ENCODE results near the gene MEGF6. TPM values are rescaled to one million over a fixed set of nuclear protein-coding genes. Genes with fewer than 3 reads are reported as not detected.
A peak's percentile ranks its signal among the peaks of the same experiment; 100 is the strongest.

Gene MEGF6
- total RNA-seq, 1 experiment from 2014 or later, result 65.3 TPM

GRCh38 chr1:3555131-3555920 lies 56.0 kb downstream of the MEGF6 start:
- H3K27ac ChIP-seq, result no peak overlapping the region
- no peaks in the 10 kb centered on the region for H3K27me3 ChIP-seq (ENCODE audit: insufficient read depth, low read depth)
- H3K4me1 ChIP-seq (replicated peaks; ENCODE audit: insufficient read depth), result peaks cover 37% of the 10 kb centered on the region
- DNase-seq, result peak; percentile 62 to 85
- no peaks in the 10 kb centered on the region for H4K20me1 ChIP-seq (ENCODE audit: insufficient read depth)
- no peak overlapping the region for H2AFZ ChIP-seq
- peak overlapping the region; percentile 61 for H3K4me2 ChIP-seq
- no peaks in the 10 kb centered on the region for H3K9me2 ChIP-seq (ENCODE audit: insufficient read depth)
- TF ChIP-seq EZH2 (IDR thresholded peaks at IDR 0.05; ENCODE audit: low read depth), result no peak
- TF ChIP-seq, protein P1, sequence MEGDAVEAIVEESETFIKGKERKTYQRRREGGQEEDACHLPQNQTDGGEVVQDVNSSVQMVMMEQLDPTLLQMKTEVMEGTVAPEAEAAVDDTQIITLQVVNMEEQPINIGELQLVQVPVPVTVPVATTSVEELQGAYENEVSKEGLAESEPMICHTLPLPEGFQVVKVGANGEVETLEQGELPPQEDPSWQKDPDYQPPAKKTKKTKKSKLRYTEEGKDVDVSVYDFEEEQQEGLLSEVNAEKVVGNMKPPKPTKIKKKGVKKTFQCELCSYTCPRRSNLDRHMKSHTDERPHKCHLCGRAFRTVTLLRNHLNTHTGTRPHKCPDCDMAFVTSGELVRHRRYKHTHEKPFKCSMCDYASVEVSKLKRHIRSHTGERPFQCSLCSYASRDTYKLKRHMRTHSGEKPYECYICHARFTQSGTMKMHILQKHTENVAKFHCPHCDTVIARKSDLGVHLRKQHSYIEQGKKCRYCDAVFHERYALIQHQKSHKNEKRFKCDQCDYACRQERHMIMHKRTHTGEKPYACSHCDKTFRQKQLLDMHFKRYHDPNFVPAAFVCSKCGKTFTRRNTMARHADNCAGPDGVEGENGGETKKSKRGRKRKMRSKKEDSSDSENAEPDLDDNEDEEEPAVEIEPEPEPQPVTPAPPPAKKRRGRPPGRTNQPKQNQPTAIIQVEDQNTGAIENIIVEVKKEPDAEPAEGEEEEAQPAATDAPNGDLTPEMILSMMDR (conservative IDR thresholded peaks at IDR 0.05), result no peak
- no peaks in the 10 kb centered on the region for H3K36me3 ChIP-seq (ENCODE audit: low read depth)
- ChIA-PET CTCF (interaction anchor here (0.8 to 0.9 kb wide), 2 partner anchors 13 to 102 kb away, joined by 3 to 5 read pairs; no protein-coding TSS in a partner anchor), POLR2A (ENCODE audit: unreplicated experiment) (interaction anchor here (0.5 to 0.9 kb wide), 3 partner anchors 12 to 1233 kb away, joined by 3 to 7 read pairs (median 4); no protein-coding TSS in a partner anchor)
- intact Hi-C loops (cut with micrococcal nuclease; ENCODE audit: unreplicated experiment), result loop anchor here (1.0 kb wide), 1 partner anchor 13 kb away; no protein-coding TSS in a partner anchor
- H3K79me2 ChIP-seq (ENCODE audit: low read depth), result no peaks in the 10 kb centered on the region
- H3F3A ChIP-seq (ENCODE audit: insufficient read depth, low read depth), result peaks cover 22% of the 10 kb centered on the region; the same call in 1 of the 2 replicates
- BruUV-seq (replicated peaks), result no TSS peak
- no peaks in the 10 kb centered on the region for H3K9me3 ChIP-seq (ENCODE audit: insufficient read depth, low read depth)
- no peak overlapping the region for H3K4me3 ChIP-seq

GRCh38 chr1:3553940-3554223 lies 57.4 kb downstream of the MEGF6 start:
- H3K4me2 ChIP-seq, result no peak overlapping the region
- no peaks in the 10 kb centered on the region for H4K20me1 ChIP-seq (ENCODE audit: insufficient read depth)
- H3K27me3 ChIP-seq (ENCODE audit: insufficient read depth, low read depth), result no peaks in the 10 kb centered on the region
- TF ChIP-seq, protein P1 (conservative IDR thresholded peaks at IDR 0.05), result no peak
- no peak for TF ChIP-seq EZH2 (IDR thresholded peaks at IDR 0.05; ENCODE audit: low read depth)
- CTCF ChIA-PET, result interaction anchor here (1.0 kb wide), 1 partner anchor 101 kb away, joined by 3 read pairs; no protein-coding TSS in a partner anchor
- intact Hi-C loops (cut with micrococcal nuclease; ENCODE audit: unreplicated experiment), result no loop called here
- no peaks in the 10 kb centered on the region for H3K36me3 ChIP-seq (ENCODE audit: low read depth)
- no peaks in the 10 kb centered on the region for H3K9me3 ChIP-seq (ENCODE audit: insufficient read depth, low read depth)
- H3K4me1 ChIP-seq (replicated peaks; ENCODE audit: insufficient read depth), result peaks cover 37% of the 10 kb centered on the region
- H2AFZ ChIP-seq, result no peak overlapping the region
- no peaks in the 10 kb centered on the region for H3K9me2 ChIP-seq (ENCODE audit: insufficient read depth)
- H3K79me2 ChIP-seq (ENCODE audit: low read depth), result no peaks in the 10 kb centered on the region
- no TSS peak for BruUV-seq (replicated peaks)
- H3K4me3 ChIP-seq, result no peak overlapping the region
- H3F3A ChIP-seq (ENCODE audit: insufficient read depth, low read depth), result peaks cover 20% of the 10 kb centered on the region; the same call in 1 of the 2 replicates
- H3K27ac ChIP-seq, result no peak overlapping the region
- no peak for DNase-seq
- POLR2A ChIA-PET (ENCODE audit: unreplicated experiment), result interaction anchor here (0.6 kb wide), 1 partner anchor 10 kb away, joined by 3 read pairs; no protein-coding TSS in a partner anchor

DNA sequence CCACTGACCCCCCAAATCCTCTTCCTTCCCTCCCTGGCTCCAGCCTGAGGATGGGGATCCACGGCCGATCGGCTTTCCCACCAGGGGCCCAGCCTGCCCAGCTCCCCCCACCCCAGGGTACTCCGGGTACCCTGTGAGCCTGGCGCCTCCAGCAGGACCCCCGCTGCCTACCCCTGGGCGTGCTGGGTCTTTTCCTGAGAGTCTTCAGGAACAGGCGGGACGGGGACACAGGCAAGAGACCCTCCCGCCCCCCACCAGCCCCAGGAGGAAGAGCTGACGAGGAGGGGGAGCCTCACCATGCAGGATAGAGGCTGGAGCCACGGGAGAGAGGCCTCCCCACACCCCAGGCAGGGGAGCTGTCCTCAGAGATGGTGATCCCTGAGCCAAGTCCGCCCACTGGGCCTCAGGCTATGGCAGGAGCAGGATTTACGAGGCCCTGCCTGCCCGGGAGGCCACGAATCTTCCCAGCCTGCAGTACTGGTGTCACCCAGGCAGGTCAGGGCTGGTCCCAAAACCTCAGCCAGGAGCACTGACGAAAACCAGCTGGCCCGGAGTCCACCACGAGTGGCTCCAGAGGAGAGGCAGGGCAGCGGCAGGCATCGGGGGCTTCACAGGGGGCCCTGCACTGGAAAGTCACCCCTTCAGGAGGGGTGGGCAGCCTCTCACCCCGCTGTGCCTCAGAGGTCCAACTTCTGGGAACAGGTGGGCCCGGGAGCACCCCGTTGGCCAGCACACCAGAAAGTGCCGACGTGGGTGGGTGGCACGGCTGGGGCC lies 58.0 kb downstream of the MEGF6 start:
- TF ChIP-seq EZH2 (IDR thresholded peaks at IDR 0.05; ENCODE audit: low read depth), result no peak
- TF ChIP-seq, protein P1 (conservative IDR thresholded peaks at IDR 0.05), result no peak
- H3K27ac ChIP-seq, result no peak overlapping the region
- no peaks in the 10 kb centered on the region for H3K27me3 ChIP-seq (ENCODE audit: insufficient read depth, low read depth)
- 0 out of 2 replicates have a peak overlapping the region, but pooled peaks have one; percentile 23 for H3K4me2 ChIP-seq
- no peaks in the 10 kb centered on the region for H3K9me2 ChIP-seq (ENCODE audit: insufficient read depth)
- intact Hi-C loops (cut with micrococcal nuclease; ENCODE audit: unreplicated experiment), result no loop called here
- H2AFZ ChIP-seq, result no peak overlapping the region
- H3K79me2 ChIP-seq (ENCODE audit: low read depth), result no peaks in the 10 kb centered on the region
- H3K4me1 ChIP-seq (replicated peaks; ENCODE audit: insufficient read depth), result peaks cover 38% of the 10 kb centered on the region
- no peaks in the 10 kb centered on the region for H4K20me1 ChIP-seq (ENCODE audit: insufficient read depth)
- no peak overlapping the region for H3K4me3 ChIP-seq
- ChIA-PET POLR2A (ENCODE audit: unreplicated experiment) (interaction anchor here (0.7 kb wide), 1 partner anchor 10 kb away, joined by 3 read pairs; no protein-coding TSS in a partner anchor), CTCF (interaction anchor here (1.0 kb wide), 1 partner anchor 100 kb away, joined by 3 read pairs; no protein-coding TSS in a partner anchor)
- H3K36me3 ChIP-seq (ENCODE audit: low read depth), result no peaks in the 10 kb centered on the region
- peak; percentile 64 to 65 for DNase-seq
- BruUV-seq (replicated peaks), result no TSS peak
- no peaks in the 10 kb centered on the region for H3K9me3 ChIP-seq (ENCODE audit: insufficient read depth, low read depth)
- peaks cover 15% of the 10 kb centered on the region; the same call in 1 of the 2 replicates for H3F3A ChIP-seq (ENCODE audit: insufficient read depth, low read depth)

Measured in PC-9 (cell line).